K562 (cell line): ENCODE data around the gene SMAP2. TPM values are rescaled to one million over a fixed set of nuclear protein-coding genes. Genes with fewer than 3 reads are reported as not detected.

ENCODE experiments used
- ATAC-seq: fragments of 200-7000 bp; cut with Tn5 transposase; 3 replicates; pipeline ENCODE4 v1.9.1; 2020; ENCODE audit warnings: moderate library complexity
- BruUV-seq: library from RNA; stranded (reverse); fragments of 400-500 nt; replicated peaks from 2 replicates; lab custom pipeline; 2021; lab: Mats Ljungman, UMichigan
- CTCF ChIA-PET: fragments of 300-600 bp; formaldehyde crosslinking; extraction: SDS; loops from one replicate; lab custom pipeline; 2021; ENCODE audit warnings: low intra/inter-chr PET ratio; lab: Yijun Ruan, JAX
- POLR2A ChIA-PET: fragments of 300-600, 350-650 bp; sonication (Branson Sonifier 250); formaldehyde crosslinking; extraction: SDS; loops from one replicate; lab custom pipeline; 2021; ENCODE audit warnings: antibody characterized with exemption, inconsistent platforms; lab: Yijun Ruan, JAX
- DNase-seq, 4 experiments: peaks; one replicate each; pipeline versions ENCODE4 v3.0.0 to v3.0.0-alpha.2; 2011 to 2018; ENCODE audit warnings: low spot score in 3 of 4, mixed read lengths in 3 of 4; ENCODE audit errors: extremely low read depth in 1 of 4
- FAIRE-seq: peaks from 2 replicates; lab custom pipeline; 2011; peaks lifted over from hg19 to GRCh38; lab: Jason Lieb, UNC
- H2AFZ ChIP-seq: 2 replicates; pipeline ENCODE4 v1.6.0; 2011; ENCODE audit warnings: low read depth, low read length, control low read depth, inconsistent platforms
- H3K27ac ChIP-seq: fragments of 200-600 bp; 3 replicates; pipeline ENCODE4 v1.8.0; 2011; ENCODE audit warnings: low read depth, mild to moderate bottlenecking, control low read depth, inconsistent platforms, low read length, moderate library complexity, mixed read lengths; ENCODE audit errors: extremely low read depth
- H3K27me3 ChIP-seq, 2 experiments: fragments of 300-600 bp in 1 of 2; 2 replicates in 1 of 2; 3 replicates in 1 of 2; pipeline versions ENCODE4 v1.6.0 to v1.8.0; 2011; ENCODE audit warnings: inconsistent platforms in 2 of 2, low read length in 2 of 2, mild to moderate bottlenecking in 1 of 2, mixed read lengths in 1 of 2, moderate library complexity in 1 of 2; ENCODE audit not compliant: control insufficient read depth in 2 of 2, insufficient read depth in 2 of 2
- H3K36me3 ChIP-seq: fragments of 300-600 bp; 3 replicates; pipeline ENCODE4 v1.8.0; 2011; ENCODE audit warnings: mild to moderate bottlenecking, low read length, inconsistent platforms; ENCODE audit not compliant: control insufficient read depth, insufficient read depth
- H3K4me1 ChIP-seq, 2 experiments: fragments of 200-600 bp in 1 of 2; replicated peaks in 1 of 2; 2 replicates in 1 of 2; 3 replicates in 1 of 2; pipeline versions ENCODE4 v1.5.1 to v1.8.0; 2011; ENCODE audit warnings: inconsistent platforms in 2 of 2, low read length in 2 of 2, mild to moderate bottlenecking in 1 of 2, mixed read lengths in 1 of 2, moderate library complexity in 1 of 2; ENCODE audit not compliant: control insufficient read depth in 2 of 2, insufficient read depth in 2 of 2
- H3K4me2 ChIP-seq: 2 replicates; pipeline ENCODE4 v1.6.1; 2011; ENCODE audit warnings: low read length, control low read depth, inconsistent platforms, mixed read lengths; ENCODE audit not compliant: insufficient read depth
- H3K4me3 ChIP-seq: fragments of 200-600 bp; sonication (generic), shearing (Covaris generic); 2 replicates; pipeline ENCODE4 v1.5.1; 2016; ENCODE audit warnings: control low read depth, inconsistent platforms
- H3K79me2 ChIP-seq: fragments of 200-600 bp; 3 replicates; pipeline ENCODE4 v1.8.0; 2011; ENCODE audit warnings: low read length, inconsistent platforms; ENCODE audit not compliant: control insufficient read depth, insufficient read depth
- H3K9ac ChIP-seq, 2 experiments: 2 replicates each; pipeline versions ENCODE4 v1.6.0 to v1.6.1; 2011; ENCODE audit warnings: low read depth in 2 of 2, low read length in 2 of 2, control low read depth in 1 of 2, inconsistent platforms in 1 of 2, mild to moderate bottlenecking in 1 of 2, mixed read lengths in 1 of 2; ENCODE audit not compliant: insufficient read depth in 1 of 2
- H3K9me1 ChIP-seq: one replicate; pipeline ENCODE4 v1.6.0; 2011; ENCODE audit warnings: inconsistent platforms, mild to moderate bottlenecking, low read length, moderate library complexity; ENCODE audit not compliant: control insufficient read depth, insufficient read depth
- H3K9me3 ChIP-seq: replicated peaks from 2 replicates; pipeline ENCODE4 v1.5.1; 2011; ENCODE audit warnings: low read depth, low read length, inconsistent platforms; ENCODE audit not compliant: control insufficient read depth, insufficient read depth
- H4K20me1 ChIP-seq: replicated peaks from 2 replicates; pipeline ENCODE4 v1.6.1; 2011; ENCODE audit warnings: low read length, inconsistent platforms, mixed read lengths; ENCODE audit not compliant: control insufficient read depth, insufficient read depth
- POLR2A ChIP-seq: fragments of 450-650 bp; conservative IDR thresholded peaks from 2 replicates; pipeline ENCODE4 v1.6.1; 2016
- SMAD3 ChIP-seq: fragments of 450-650 bp; formaldehyde crosslinking; conservative IDR thresholded peaks from 2 replicates; pipeline ENCODE4 v1.4.0; 2020; ENCODE audit warnings: mild to moderate bottlenecking
- SMARCB1 ChIP-seq: IDR thresholded peaks from 2 replicates; pipeline ENCODE4 v1.6.1; 2011; ENCODE audit warnings: improper control_type of control experiment, low read depth; ENCODE audit not compliant: insufficient read length
- SNIP1 ChIP-seq: fragments of 450-650 bp; IDR thresholded peaks from 2 replicates; pipeline ENCODE4 v1.7.1; 2017; ENCODE audit warnings: low read depth, mild to moderate bottlenecking
- WGBS: fragments of 100-300 bp; shearing (Covaris generic); methylation state at CpG from one replicate; pipeline ENCODE4 v1.1.6; 2016; ENCODE audit warnings: low coverage, mixed read lengths; ENCODE audit not compliant: insufficient coverage; ENCODE audit errors: missing lambda C conversion rate; 5-methylcytosine and 5-hydroxymethylcytosine counted together
- in situ Hi-C: fragments of 300-500 bp; cut with MboI; formaldehyde crosslinking; loops from 4 replicates; pipeline ENCODE4 v1.15.0; 2018; ENCODE audit warnings: inconsistent platforms, mixed read lengths
- intact Hi-C: fragments of 100-400 bp; cut with micrococcal nuclease; formaldehyde crosslinking; loops from 2 replicates; pipeline ENCODE4 v1.14.2; 2022
- polyA plus RNA-seq, 8 experiments: library from polyadenylated mRNA; depleted of rRNA in 4 of 8; stranded (reverse) in 5 of 8; unstranded in 3 of 8; fragments of >200 nt; fragmentation: Nextera tagmentation in 2 of 8; fragmentation: Illumina TruSeq in 1 of 8; extraction: Ambion mirVana in 2 of 8; extraction: Trizol in 1 of 8; gene quantifications; 2 replicates each; pipeline versions ENCODE4 v1.2.1 to v1.2.3, GENCODE V29; 2011 to 2014; ENCODE audit warnings: inconsistent platforms in 1 of 8, missing spikeins in 1 of 8
- total RNA-seq, 7 experiments: library from RNA; depleted of rRNA in 6 of 7; stranded (reverse); fragments of >200 nt in 6 of 7; fragmentation: Illumina TruSeq in 2 of 7; extraction: Trizol in 2 of 7; gene quantifications; 2 replicates each; pipeline versions ENCODE4 v1.2.1 to v1.2.3, GENCODE V29; 2011 to 2021; ENCODE audit warnings: low replicate concordance in 1 of 7
- TF ChIP-seq, protein P1 (sequence below): fragments of 450-650 bp; IDR thresholded peaks from 2 replicates; pipeline ENCODE4 v1.6.1; 2016; ENCODE audit warnings: missing biosample characterization, missing genetic modification characterization
- TF ChIP-seq, protein P2 (sequence below): sonication (generic); formaldehyde crosslinking; IDR thresholded peaks from 2 replicates; pipeline ENCODE4 v1.8.0; 2022; ENCODE audit warnings: mild to moderate bottlenecking, low read depth, missing genetic modification reagents

Gene SMAP2
- total and polyA plus RNA-seq, 9 of the 15 experiments (the other 6 are each of a cell fraction or from before 2014, with no cell fraction given) = 38.7 to 212 (median 94.1) TPM

DNA sequence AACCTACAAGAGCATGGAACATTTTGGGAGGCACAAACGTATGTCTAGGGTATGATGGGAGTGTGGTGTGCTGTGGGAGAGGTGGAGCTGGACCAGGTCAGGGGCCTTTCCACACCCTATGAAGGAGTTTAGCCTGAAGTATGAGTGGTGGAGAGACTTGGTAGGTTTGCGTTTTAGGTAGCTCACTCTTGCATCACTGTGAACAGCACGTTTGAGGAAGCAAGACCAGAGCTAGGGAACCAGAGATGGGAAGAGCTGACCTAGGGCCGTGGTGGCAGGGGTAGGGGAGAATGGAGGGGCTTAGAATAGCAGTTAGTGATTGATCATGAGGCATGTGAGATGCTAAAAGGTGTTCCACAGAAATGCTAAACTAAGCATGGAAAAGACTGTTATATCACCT, 51.7 kb downstream of the SMAP2 start:
- H3K36me3 ChIP-seq = peaks cover 44% of the 10 kb centered on the region
- ChIA-PET CTCF (no interaction called here), POLR2A (interaction anchor here (1.0 to 1.1 kb wide), 2 partner anchors 9 to 143 kb away, joined by 3 to 4 read pairs; no protein-coding TSS in a partner anchor)
- no peaks in the 10 kb centered on the region for H3K4me1 ChIP-seq
- no peak overlapping the region for H3K27ac ChIP-seq
- no peak overlapping the region for H3K4me3 ChIP-seq
- no peak for DNase-seq
- TF ChIP-seq SNIP1 (no peak), POLR2A (peak; percentile 28; the same call in 1 of the 2 replicates)
- no peak overlapping the region for H2AFZ ChIP-seq
- H3K4me2 ChIP-seq = no peak overlapping the region
- in situ Hi-C loops (no loop called here), intact Hi-C loops (no loop called here)
- H3K9ac ChIP-seq = no peak overlapping the region
- WGBS = 70% methylated on average over 4 of the region's 4 CpGs
- no peaks in the 10 kb centered on the region for H3K27me3 ChIP-seq
- no peaks in the 10 kb centered on the region for H3K9me3 ChIP-seq
- H3K79me2 ChIP-seq = no peaks in the 10 kb centered on the region
- ATAC-seq = no peak; the same call in 2 of the 3 replicates
- H3K9me1 ChIP-seq = no peaks in the 10 kb centered on the region
- FAIRE-seq = no peak
- H4K20me1 ChIP-seq = no peaks in the 10 kb centered on the region
- no TSS peak for BruUV-seq

DNA sequence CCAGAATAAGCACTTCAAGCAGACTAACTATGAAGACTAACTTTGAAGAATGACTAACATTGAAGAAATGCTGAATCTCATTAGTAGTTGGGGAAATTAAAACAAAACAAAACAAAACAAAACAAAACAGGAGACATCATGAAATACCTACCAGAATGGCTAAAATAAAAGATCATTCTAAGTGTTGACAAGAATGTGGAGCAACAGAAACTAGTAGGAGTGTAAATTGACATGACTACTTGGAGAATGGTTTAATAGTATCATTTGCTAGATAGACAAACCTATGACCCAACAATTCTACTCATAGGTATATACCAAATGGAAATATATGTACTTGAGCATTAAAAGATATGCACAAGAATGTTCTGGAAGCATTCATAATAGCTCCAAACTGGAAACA, 57.9 kb downstream of the SMAP2 start:
- no peak for DNase-seq
- BruUV-seq = no TSS peak
- H2AFZ ChIP-seq = no peak overlapping the region
- CTCF ChIA-PET = no interaction called here
- POLR2A ChIA-PET = interaction anchor here (1.2 kb wide), 1 partner anchor 9 kb away, joined by 4 read pairs; no protein-coding TSS in a partner anchor
- no peak overlapping the region for H3K9ac ChIP-seq
- H3K79me2 ChIP-seq = no peaks in the 10 kb centered on the region
- no peak overlapping the region for H3K27ac ChIP-seq
- in situ Hi-C loops = no loop called here
- no peaks in the 10 kb centered on the region for H3K9me1 ChIP-seq
- intact Hi-C loops = no loop called here
- no peaks in the 10 kb centered on the region; a peak in 1 of 5 replicates for H3K4me1 ChIP-seq
- H4K20me1 ChIP-seq = no peaks in the 10 kb centered on the region
- H3K9me3 ChIP-seq = no peaks in the 10 kb centered on the region
- H3K36me3 ChIP-seq = no peaks in the 10 kb centered on the region
- no peak for FAIRE-seq
- no peak for ATAC-seq
- no peak overlapping the region for H3K4me2 ChIP-seq
- no peaks in the 10 kb centered on the region for H3K27me3 ChIP-seq
- H3K4me3 ChIP-seq = no peak overlapping the region
- TF ChIP-seq, protein P1, sequence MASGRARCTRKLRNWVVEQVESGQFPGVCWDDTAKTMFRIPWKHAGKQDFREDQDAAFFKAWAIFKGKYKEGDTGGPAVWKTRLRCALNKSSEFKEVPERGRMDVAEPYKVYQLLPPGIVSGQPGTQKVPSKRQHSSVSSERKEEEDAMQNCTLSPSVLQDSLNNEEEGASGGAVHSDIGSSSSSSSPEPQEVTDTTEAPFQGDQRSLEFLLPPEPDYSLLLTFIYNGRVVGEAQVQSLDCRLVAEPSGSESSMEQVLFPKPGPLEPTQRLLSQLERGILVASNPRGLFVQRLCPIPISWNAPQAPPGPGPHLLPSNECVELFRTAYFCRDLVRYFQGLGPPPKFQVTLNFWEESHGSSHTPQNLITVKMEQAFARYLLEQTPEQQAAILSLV (tag) = no peak
- TF ChIP-seq SMARCB1 = no peak
- no peak for TF ChIP-seq SMAD3 (CRISPR knock-in tag)
- TF ChIP-seq, protein P2, sequence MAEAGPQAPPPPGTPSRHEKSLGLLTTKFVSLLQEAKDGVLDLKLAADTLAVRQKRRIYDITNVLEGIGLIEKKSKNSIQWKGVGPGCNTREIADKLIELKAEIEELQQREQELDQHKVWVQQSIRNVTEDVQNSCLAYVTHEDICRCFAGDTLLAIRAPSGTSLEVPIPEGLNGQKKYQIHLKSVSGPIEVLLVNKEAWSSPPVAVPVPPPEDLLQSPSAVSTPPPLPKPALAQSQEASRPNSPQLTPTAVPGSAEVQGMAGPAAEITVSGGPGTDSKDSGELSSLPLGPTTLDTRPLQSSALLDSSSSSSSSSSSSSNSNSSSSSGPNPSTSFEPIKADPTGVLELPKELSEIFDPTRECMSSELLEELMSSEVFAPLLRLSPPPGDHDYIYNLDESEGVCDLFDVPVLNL = no peak
